AG04450 (cell line): ENCODE data around the gene DMD. TPM values are rescaled to one million over a fixed set of nuclear protein-coding genes. Genes with fewer than 3 reads are reported as not detected.

Experiments
- CTCF ChIA-PET: fragments of 300-600, 350-600 bp; formaldehyde crosslinking; extraction: SDS; loops from one replicate; lab custom pipeline; 2022; ENCODE audit warnings: antibody characterized with exemption, inconsistent platforms; lab: Charles Lee
- POLR2A ChIA-PET: fragments of 350-600 bp; formaldehyde crosslinking; extraction: SDS; loops from one replicate; lab custom pipeline; 2021; ENCODE audit warnings: antibody characterized with exemption, inconsistent platforms; lab: Yijun Ruan, JAX
- DNase-seq: peaks from one replicate; pipeline ENCODE4 v3.0.0-alpha.2; 2011; ENCODE audit warnings: low read depth, low spot score
- H3K27ac ChIP-seq: one replicate; pipeline ENCODE4 v1.5.1; 2012; ENCODE audit warnings: low read depth, low read length, control low read depth
- H3K27me3 ChIP-seq: one replicate; pipeline ENCODE4 v1.6.0; 2012; ENCODE audit warnings: low read length; ENCODE audit not compliant: control insufficient read depth, insufficient read depth
- H3K4me3 ChIP-seq: 2 replicates; pipeline ENCODE4 v1.5.1; 2011; ENCODE audit warnings: mild to moderate bottlenecking, low read depth, low read length, control low read depth
- H3K9me3 ChIP-seq: 2 replicates; pipeline ENCODE4 v1.5.1; 2012; ENCODE audit warnings: low read length; ENCODE audit not compliant: control insufficient read depth, insufficient read depth
- polyA minus RNA-seq: library from RNA; depleted of rRNA, polyadenylated mRNA; stranded (reverse); fragments of >200 nt; gene quantifications from 2 replicates; pipeline ENCODE4 v1.2.3, GENCODE V29; 2011; rRNA and poly(A)+ RNA removed
- polyA plus RNA-seq: library from polyadenylated mRNA; depleted of rRNA; stranded (reverse); fragments of >200 nt; gene quantifications from 2 replicates; pipeline ENCODE4 v1.2.3, GENCODE V29; 2011; rRNA removed
- TF ChIP-seq, protein P1 (sequence below): IDR thresholded peaks from 2 replicates; pipeline ENCODE4 v1.5.1; 2011; ENCODE audit warnings: low read depth, low read length, control low read depth, inconsistent platforms

DMD gene
- polyA plus RNA-seq (6.6 and 7.6 TPM in 2 replicates), polyA minus RNA-seq (11.7 and 16.9 TPM in 2 replicates)

GRCh38 chrX:33211356-33212260 is at the start of gene DMD:
Gene DMD (minus strand): TSS chrX:33211549. CDS start chrX:33211312, 237 bp downstream.
- Histone ChIP-seq H3K27ac (no peak within 1 kb of the TSS), H3K27me3 (no peaks in the 10 kb centered on the region), H3K4me3 (peak within 1 kb of the TSS; percentile 49), H3K9me3 (no peaks in the 10 kb centered on the region)
- peak; percentile 60 for DNase-seq
- ChIA-PET POLR2A (interaction anchor here (1.0 kb wide), 1 partner anchor 96 kb away, joined by 4 read pairs; no protein-coding TSS in a partner anchor), CTCF (interaction anchor here (1.5 kb wide), 1 partner anchor 126 kb away, joined by 4 read pairs; no protein-coding TSS in a partner anchor)
- TF ChIP-seq, protein P1, sequence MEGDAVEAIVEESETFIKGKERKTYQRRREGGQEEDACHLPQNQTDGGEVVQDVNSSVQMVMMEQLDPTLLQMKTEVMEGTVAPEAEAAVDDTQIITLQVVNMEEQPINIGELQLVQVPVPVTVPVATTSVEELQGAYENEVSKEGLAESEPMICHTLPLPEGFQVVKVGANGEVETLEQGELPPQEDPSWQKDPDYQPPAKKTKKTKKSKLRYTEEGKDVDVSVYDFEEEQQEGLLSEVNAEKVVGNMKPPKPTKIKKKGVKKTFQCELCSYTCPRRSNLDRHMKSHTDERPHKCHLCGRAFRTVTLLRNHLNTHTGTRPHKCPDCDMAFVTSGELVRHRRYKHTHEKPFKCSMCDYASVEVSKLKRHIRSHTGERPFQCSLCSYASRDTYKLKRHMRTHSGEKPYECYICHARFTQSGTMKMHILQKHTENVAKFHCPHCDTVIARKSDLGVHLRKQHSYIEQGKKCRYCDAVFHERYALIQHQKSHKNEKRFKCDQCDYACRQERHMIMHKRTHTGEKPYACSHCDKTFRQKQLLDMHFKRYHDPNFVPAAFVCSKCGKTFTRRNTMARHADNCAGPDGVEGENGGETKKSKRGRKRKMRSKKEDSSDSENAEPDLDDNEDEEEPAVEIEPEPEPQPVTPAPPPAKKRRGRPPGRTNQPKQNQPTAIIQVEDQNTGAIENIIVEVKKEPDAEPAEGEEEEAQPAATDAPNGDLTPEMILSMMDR: no peak

- TF ChIP-seq, protein P1: no peak
- Histone ChIP-seq H3K27me3 (no peaks in the 10 kb centered on the region), H3K4me3 (no peak overlapping the region), H3K9me3 (no peaks in the 10 kb centered on the region), H3K27ac (no peak overlapping the region)
- no peak for DNase-seq
- CTCF ChIA-PET: interaction anchor here (0.7 kb wide), 1 partner anchor 85 kb away, joined by 4 read pairs; no protein-coding TSS in a partner anchor
- POLR2A ChIA-PET: no interaction called here
These were observed 41.0 kb upstream of the DMD start for GRCh38 chrX:33252306-33252825.

GRCh38 chrX:33218819-33219218 is 7.5 kb upstream of the DMD start:
- Histone ChIP-seq H3K27me3 (no peaks in the 10 kb centered on the region), H3K4me3 (no peak overlapping the region), H3K27ac (no peak overlapping the region), H3K9me3 (no peaks in the 10 kb centered on the region)
- TF ChIP-seq, protein P1: no peak
- no peak for DNase-seq
- ChIA-PET POLR2A (no interaction called here), CTCF (no interaction called here)

DNA sequence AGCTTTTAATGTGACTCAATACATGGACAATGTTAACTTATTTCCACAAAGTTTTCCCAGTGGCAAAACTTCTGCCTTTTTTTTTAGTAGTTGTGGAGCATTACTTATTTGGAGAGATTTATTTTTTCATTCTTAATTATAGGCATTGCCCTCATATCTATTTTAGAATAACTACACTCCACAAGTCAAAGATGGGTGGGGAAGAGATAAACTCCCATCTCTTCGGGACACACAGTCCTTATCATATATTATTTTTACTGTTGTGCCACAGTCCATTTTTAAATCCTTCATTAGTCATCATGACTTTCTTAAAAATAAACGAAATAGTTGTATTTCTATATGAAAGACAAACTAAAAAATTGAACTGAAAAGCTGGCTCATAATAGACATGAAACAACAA is 1.2 kb downstream of the DMD start:
- TF ChIP-seq, protein P1: no peak
- ChIA-PET POLR2A (no interaction called here), CTCF (no interaction called here)
- no peak for DNase-seq
- Histone ChIP-seq H3K9me3 (no peaks in the 10 kb centered on the region), H3K27me3 (no peaks in the 10 kb centered on the region), H3K27ac (no peak overlapping the region), H3K4me3 (peak overlapping the region; percentile 49)

- POLR2A ChIA-PET: no interaction called here
- CTCF ChIA-PET: no interaction called here
- Histone ChIP-seq H3K27ac (no peak overlapping the region), H3K27me3 (no peaks in the 10 kb centered on the region), H3K4me3 (no peak overlapping the region), H3K9me3 (no peaks in the 10 kb centered on the region)
- TF ChIP-seq, protein P1: no peak
- no peak for DNase-seq
These were observed 4.3 kb downstream of the DMD start for GRCh38 chrX:33207056-33207455.
